SH-SY5Y (cell line): ENCODE results near the gene ST8SIA6.

Experiments
- GATA2 ChIP-seq: IDR thresholded peaks from 2 replicates; pipeline ENCODE4 v1.6.1; 2011; ENCODE audit warnings: mild to moderate bottlenecking, low read depth, low read length
- GATA3 ChIP-seq: IDR thresholded peaks from 2 replicates; pipeline ENCODE4 v1.6.1; 2011; ENCODE audit warnings: low read depth, mild to moderate bottlenecking, low read length, moderate library complexity

- TF ChIP-seq GATA2 (no peak), GATA3 (no peak)
These were observed 172.1 kb downstream of the ST8SIA6 start for GRCh38 chr10:17282311-17282710.
